ENCODE results near the gene PRKCZ.

GRCh38 chr1:2183937-2184334, 133.7 kb downstream of the PRKCZ start:
- no peak for TF ChIP-seq CTCF (IDR thresholded peaks at IDR 0.05; ENCODE audit: low read depth, low read length, missing input control)
- no peak for TF ChIP-seq JUND (IDR thresholded peaks at IDR 0.05)
- TF ChIP-seq GABPA (IDR thresholded peaks at IDR 0.05 in 1 of 2, conservative IDR thresholded peaks at IDR 0.05 in 1 of 2) = no peak
- TF ChIP-seq NR2F2 (IDR thresholded peaks at IDR 0.05) = no peak
- no peak for TF ChIP-seq RAD21 (IDR thresholded peaks at IDR 0.05)
- TF ChIP-seq REST (IDR thresholded peaks at IDR 0.05) = no peak
- no peak for TF ChIP-seq RXRA (IDR thresholded peaks at IDR 0.05)
- TF ChIP-seq TAF1 (conservative IDR thresholded peaks at IDR 0.05) = no peak
- no peak for TF ChIP-seq YY1 (IDR thresholded peaks at IDR 0.05)
- no peak for TF ChIP-seq ZBTB33 (IDR thresholded peaks at IDR 0.05)
- no peak for TF ChIP-seq FOXA1 (IDR thresholded peaks at IDR 0.05)
